Measurements from ENCODE around the gene DOK7. TPM values are rescaled to one million over a fixed set of nuclear protein-coding genes. Genes with fewer than 3 reads are reported as not detected.
"Not testable (repeated sequence)": the region's sequence is repeated elsewhere in the genome, so short reads cannot be mapped to it uniquely, and the experiment has no call there.

DOK7 gene
- total and polyA plus RNA-seq, 2 of the 4 experiments (the other 2 are of a cell fraction), result not detected

DNA sequence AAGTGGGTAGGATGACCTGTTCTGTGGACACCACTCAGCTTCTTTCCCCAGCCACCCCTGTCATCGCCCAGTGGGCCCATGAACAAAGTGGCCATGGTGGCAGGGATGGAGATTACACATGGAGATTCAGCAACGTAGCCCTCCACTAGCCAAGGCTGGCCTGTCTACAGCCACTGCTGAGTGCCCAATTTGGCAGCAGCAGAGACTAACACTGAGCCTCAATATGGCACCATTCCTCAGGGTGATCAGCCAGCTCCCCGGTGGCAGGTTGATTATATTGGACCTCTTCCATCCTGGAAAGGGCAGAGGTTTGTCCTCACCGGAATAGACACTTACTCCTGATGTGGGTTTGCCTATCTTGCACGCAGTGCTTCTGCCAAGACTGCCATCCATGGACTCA, 4.0 kb upstream of the DOK7 start:
- H3K4ac ChIP-seq (ENCODE audit: low read depth, low read length); dilution Hi-C loops (cut with HindIII; ENCODE audit: low sequenced_read_pairs, unreplicated experiment): not testable (repeated sequence)

More for the DNA sequence above, 4.0 kb upstream of the DOK7 start:
- H3K27ac ChIP-seq (ENCODE audit: insufficient read depth, low read length); H4K20me1 ChIP-seq (ENCODE audit: insufficient read depth, low read length); H3K14ac ChIP-seq (replicated peaks; ENCODE audit: low read depth, low read length); H4K8ac ChIP-seq (ENCODE audit: low read depth in 2 of 2, low read length in 2 of 2); H3K9me3 ChIP-seq (ENCODE audit: control insufficient read depth, insufficient read depth, low read length); H3K9me1 ChIP-seq (ENCODE audit: insufficient read depth, low read length); H3K4me1 ChIP-seq (ENCODE audit: control insufficient read depth, insufficient read depth, low read length); POLR2A ChIA-PET (ENCODE audit: unreplicated experiment); H3K4me3 ChIP-seq (ENCODE audit: insufficient read depth, low read depth, low read length); H3K18ac ChIP-seq (ENCODE audit: low read depth, low read length); H3K9ac ChIP-seq (ENCODE audit: low read depth, low read length); DNase-seq; H3K79me1 ChIP-seq (ENCODE audit: low read depth in 1 of 2, low read length in 2 of 2); H2AK9ac ChIP-seq (replicated peaks; ENCODE audit: low read depth, low read length, poor library complexity); H4K91ac ChIP-seq (ENCODE audit: insufficient read depth, low read depth, low read length); H3K23ac ChIP-seq (ENCODE audit: low read depth, low read length); H2AK5ac ChIP-seq (ENCODE audit: low read depth, low read length); BruUV-seq (replicated peaks); in situ Hi-C loops (cut with MboI; ENCODE audit: low sequenced_read_pairs); H3K4me2 ChIP-seq (ENCODE audit: low read depth, low read length); H3K56ac ChIP-seq (ENCODE audit: extremely low read depth, insufficient read depth, low read length); H4K5ac ChIP-seq (ENCODE audit: low read depth, low read length); H2BK15ac ChIP-seq (ENCODE audit: low read depth, low read length); CTCF ChIA-PET; H2BK5ac ChIP-seq (ENCODE audit: low read depth, low read length, poor library complexity, severe bottlenecking); intact Hi-C loops (cut with micrococcal nuclease); H2BK20ac ChIP-seq (ENCODE audit: low read depth, low read length); ATAC-seq (ENCODE audit: low read depth); H3K36me3 ChIP-seq (ENCODE audit: control insufficient read depth, insufficient read depth, low read length); H2BK120ac ChIP-seq (ENCODE audit: low read depth, low read length); H2AFZ ChIP-seq (replicated peaks; ENCODE audit: low read length, poor library complexity): not testable (repeated sequence)
- 81% methylated on average over 2 of the region's 5 CpGs; no CpG with 5 or more reads in 1 of the 2 experiments for WGBS, 2 experiments (ENCODE audit: extremely low coverage in 2 of 2, insufficient read length in 1 of 2)
- peaks cover 39% of the 10 kb centered on the region for H3K27me3 ChIP-seq (ENCODE audit: control insufficient read depth, insufficient read depth, low read length)
